Activated naive CD8-positive, alpha-beta T cell treated with anti-CD3 and anti-CD28 coated beads, Interleukin-2, amount 10 ng/mL, durations not matched to agents 7 days and 5 days (primary cell): ENCODE data around the gene B3GNT2. TPM values are rescaled to one million over a fixed set of nuclear protein-coding genes. Genes with fewer than 3 reads are reported as not detected.
"Not testable (repeated sequence)": the region's sequence is repeated elsewhere in the genome, so short reads cannot be mapped to it uniquely, and the experiment has no call there.

Experiments
- ATAC-seq: fragments of 150-1000 bp; cut with Tn5 transposase; one replicate; pipeline ENCODE4 v1.10.0; 2021; ENCODE audit warnings: low read depth, moderate library complexity
- POLR2A ChIA-PET: fragments of 350-600 bp; sonication (Branson Sonifier 250); formaldehyde crosslinking; loops from one replicate; lab custom pipeline; 2021; ENCODE audit warnings: antibody characterized with exemption; lab: Charles Lee
- DNase-seq: peaks from one replicate; pipeline ENCODE4 v3.0.0; 2021
- H3K27ac Mint-ChIP-seq: one replicate; pipeline ENCODE4 v1.8.0; 2022; ENCODE audit warnings: mild to moderate bottlenecking, mixed read lengths
- H3K27me3 Mint-ChIP-seq: one replicate; pipeline ENCODE4 v1.8.0; 2022; ENCODE audit warnings: mild to moderate bottlenecking, moderate library complexity, mixed read lengths
- H3K36me3 Mint-ChIP-seq: one replicate; pipeline ENCODE4 v1.8.0; 2021; ENCODE audit warnings: mild to moderate bottlenecking, mixed read lengths
- H3K4me1 Mint-ChIP-seq: one replicate; pipeline ENCODE4 v1.8.0; 2021; ENCODE audit warnings: mixed read lengths
- H3K4me3 Mint-ChIP-seq: one replicate; pipeline ENCODE4 v1.8.0; 2022; ENCODE audit warnings: mild to moderate bottlenecking, moderate library complexity, mixed read lengths
- H3K9me3 Mint-ChIP-seq: one replicate; pipeline ENCODE4 v1.8.0; 2021; ENCODE audit warnings: mixed read lengths
- total RNA-seq, 2 experiments: library from RNA; stranded (reverse); gene quantifications; one replicate each; pipeline ENCODE4 v1.2.3, GENCODE V29; 2021

The B3GNT2 gene, protein sequence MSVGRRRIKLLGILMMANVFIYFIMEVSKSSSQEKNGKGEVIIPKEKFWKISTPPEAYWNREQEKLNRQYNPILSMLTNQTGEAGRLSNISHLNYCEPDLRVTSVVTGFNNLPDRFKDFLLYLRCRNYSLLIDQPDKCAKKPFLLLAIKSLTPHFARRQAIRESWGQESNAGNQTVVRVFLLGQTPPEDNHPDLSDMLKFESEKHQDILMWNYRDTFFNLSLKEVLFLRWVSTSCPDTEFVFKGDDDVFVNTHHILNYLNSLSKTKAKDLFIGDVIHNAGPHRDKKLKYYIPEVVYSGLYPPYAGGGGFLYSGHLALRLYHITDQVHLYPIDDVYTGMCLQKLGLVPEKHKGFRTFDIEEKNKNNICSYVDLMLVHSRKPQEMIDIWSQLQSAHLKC
- total RNA-seq, result 10 to 100 TPM; 45.5 to 46.0 TPM

- POLR2A ChIA-PET, result interaction anchor here (0.8 to 2.0 kb wide), 14 partner anchors 11 to 1841 kb away, joined by 3 to 19 read pairs (median 4); no protein-coding TSS in a partner anchor
- ATAC-seq, result peak; percentile 62
- Mint-ChIP-seq H3K4me1 (peaks cover 36% of the 10 kb centered on the region), H3K27ac (peak within 1 kb of the TSS; percentile 95), H3K9me3 (no peaks in the 10 kb centered on the region), H3K36me3 (peaks cover 7% of the 10 kb centered on the region), H3K27me3 (no peaks in the 10 kb centered on the region), H3K4me3 (peak within 1 kb of the TSS; percentile 87)
- DNase-seq, result peak; percentile 92
Measured at GRCh38 chr2:62195421-62196277, at the start of gene B3GNT2. Gene B3GNT2, plus strand, starts transcription at chr2:62196115. Its CDS starts 26,106 bp downstream, at chr2:62222221.

GRCh38 chr2:62146790-62147189 is 49.1 kb upstream of the B3GNT2 start:
- POLR2A ChIA-PET, result interaction anchor here (0.6 kb wide), 1 partner anchor 104 kb away, joined by 4 read pairs; no protein-coding TSS in a partner anchor
- Mint-ChIP-seq H3K27ac (peak overlapping the region; percentile 63), H3K4me3 (peak overlapping the region; percentile 49), H3K36me3 (peaks cover 22% of the 10 kb centered on the region), H3K4me1 (peaks cover 34% of the 10 kb centered on the region)
- H3K27me3 Mint-ChIP-seq, ATAC-seq, H3K9me3 Mint-ChIP-seq: not testable (repeated sequence)
- peak; percentile 46 for DNase-seq

GRCh38 chr2:62147610-62148301 is 48.2 kb upstream of the B3GNT2 start:
- Mint-ChIP-seq H3K27me3 (no peaks in the 10 kb centered on the region), H3K36me3 (peaks cover 23% of the 10 kb centered on the region), H3K9me3 (peaks cover 4% of the 10 kb centered on the region), H3K27ac (peak overlapping the region; percentile 45), H3K4me3 (no peak overlapping the region), H3K4me1 (peaks cover 37% of the 10 kb centered on the region)
- DNase-seq (no peak), ATAC-seq (no peak)
- POLR2A ChIA-PET, result interaction anchor here (0.6 kb wide), 1 partner anchor 103 kb away, joined by 4 read pairs; no protein-coding TSS in a partner anchor

DNA sequence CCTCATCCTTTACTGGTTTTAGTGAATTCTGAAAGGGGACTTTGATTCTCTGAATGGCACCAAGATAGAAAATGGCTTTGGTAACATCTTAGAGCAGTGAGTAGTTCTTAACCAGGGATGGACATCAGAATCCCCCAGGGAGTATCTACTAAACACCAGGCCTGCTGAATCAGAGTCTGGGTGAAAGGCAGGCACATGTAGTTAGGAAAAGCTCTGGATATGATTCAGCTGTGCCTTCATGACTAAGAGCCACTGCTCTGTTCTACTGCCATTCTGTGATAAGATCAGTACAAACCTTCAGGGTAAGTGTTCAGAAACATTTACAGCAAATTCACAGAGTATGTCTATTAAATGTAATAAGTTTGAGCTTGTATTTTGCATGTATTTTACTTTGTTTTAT is 46.2 kb upstream of the B3GNT2 start:
- Mint-ChIP-seq H3K27ac (no peak overlapping the region), H3K36me3 (peaks cover 24% of the 10 kb centered on the region), H3K27me3 (no peaks in the 10 kb centered on the region), H3K9me3 (peaks cover 4% of the 10 kb centered on the region), H3K4me3 (no peak overlapping the region), H3K4me1 (peaks cover 30% of the 10 kb centered on the region)
- DNase-seq (no peak), ATAC-seq (no peak)
- POLR2A ChIA-PET, result no interaction called here

- ATAC-seq (no peak), DNase-seq (no peak)
- Mint-ChIP-seq H3K4me3 (no peak overlapping the region), H3K27ac (no peak overlapping the region), H3K4me1 (peaks cover 22% of the 10 kb centered on the region), H3K9me3 (peaks cover 6% of the 10 kb centered on the region), H3K36me3 (peaks cover 18% of the 10 kb centered on the region), H3K27me3 (no peaks in the 10 kb centered on the region)
- POLR2A ChIA-PET, result no interaction called here
Measured at GRCh38 chr2:62150597-62151305, 45.2 kb upstream of the B3GNT2 start.

GRCh38 chr2:62151306-62151638 is 44.6 kb upstream of the B3GNT2 start:
- POLR2A ChIA-PET, result no interaction called here
- ATAC-seq, result no peak
- H3K4me1 Mint-ChIP-seq, result peaks cover 22% of the 10 kb centered on the region

DNA sequence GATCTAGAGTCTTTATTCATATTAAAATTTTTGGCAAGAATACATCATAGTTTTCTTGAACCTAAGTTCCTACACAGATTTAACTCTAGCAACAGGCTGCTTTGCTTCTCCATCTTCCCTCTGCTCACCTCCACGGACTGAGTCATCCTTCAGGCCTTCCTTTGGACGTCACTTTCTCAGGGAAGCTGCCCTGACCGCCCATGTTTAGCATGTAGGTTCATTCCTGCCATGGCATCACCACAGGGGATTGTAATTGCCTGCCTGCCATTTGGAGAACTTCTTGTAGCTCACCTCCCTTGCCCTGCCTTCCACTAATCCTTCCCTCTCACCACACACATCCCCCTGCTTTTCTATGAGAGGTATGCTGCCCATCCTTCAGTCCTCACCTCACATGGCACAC is 43.9 kb upstream of the B3GNT2 start:
- Mint-ChIP-seq H3K27ac (peak overlapping the region; percentile 1), H3K36me3 (peaks cover 15% of the 10 kb centered on the region), H3K27me3 (no peaks in the 10 kb centered on the region), H3K9me3 (peaks cover 6% of the 10 kb centered on the region), H3K4me1 (peaks cover 18% of the 10 kb centered on the region), H3K4me3 (no peak overlapping the region)
- DNase-seq (no peak), ATAC-seq (no peak)
- POLR2A ChIA-PET, result no interaction called here

More at GRCh38 chr2:62151306-62151638, 44.6 kb upstream of the B3GNT2 start:
- Mint-ChIP-seq H3K4me3 (no peak overlapping the region), H3K27me3 (no peaks in the 10 kb centered on the region), H3K9me3 (peaks cover 6% of the 10 kb centered on the region), H3K36me3 (peaks cover 18% of the 10 kb centered on the region), H3K27ac (no peak overlapping the region)
- DNase-seq, result no peak

DNA sequence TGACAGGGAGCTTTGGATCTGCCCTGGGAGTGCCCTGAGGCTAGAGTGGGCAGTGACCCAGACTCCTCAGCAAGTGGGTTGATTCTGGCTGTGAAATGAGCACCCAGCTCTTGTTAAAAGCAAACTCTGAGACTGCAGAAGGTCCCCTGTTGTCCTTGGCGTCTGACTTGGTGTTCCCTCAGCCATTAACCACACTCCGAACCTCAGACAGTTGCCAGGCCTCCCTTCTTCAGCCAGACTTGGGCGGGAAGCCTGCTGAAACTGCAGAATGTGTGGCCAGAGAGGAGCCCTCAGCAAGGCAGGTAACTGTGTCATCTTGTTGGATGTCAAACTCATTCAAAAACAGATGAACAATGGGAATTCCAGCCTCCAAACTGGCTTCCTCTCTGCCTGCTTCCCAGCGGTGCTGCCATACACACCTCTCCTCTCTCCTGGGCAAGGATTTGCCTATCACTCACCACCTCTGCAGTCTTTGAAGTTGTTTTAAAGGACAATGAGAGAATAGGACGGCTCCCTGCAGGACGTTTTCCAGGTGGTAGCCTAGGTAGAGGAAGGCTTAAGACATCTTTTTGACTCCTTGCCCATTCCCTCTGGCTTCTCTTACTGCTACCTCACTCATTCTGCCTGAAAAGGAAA is 38.9 kb upstream of the B3GNT2 start:
- Mint-ChIP-seq H3K27me3 (no peaks in the 10 kb centered on the region), H3K4me3 (no peak overlapping the region), H3K9me3 (peaks cover 5% of the 10 kb centered on the region), H3K36me3 (peaks cover 4% of the 10 kb centered on the region), H3K4me1 (peaks cover 5% of the 10 kb centered on the region), H3K27ac (no peak overlapping the region)
- no peak for ATAC-seq
- POLR2A ChIA-PET, result interaction anchor here (0.5 kb wide), 1 partner anchor 259 kb away, joined by 3 read pairs; no protein-coding TSS in a partner anchor
- no peak for DNase-seq

GRCh38 chr2:62158444-62159121 is 37.3 kb upstream of the B3GNT2 start:
- Mint-ChIP-seq H3K4me1 (peaks cover 3% of the 10 kb centered on the region), H3K27ac (no peak overlapping the region), H3K4me3 (no peak overlapping the region), H3K27me3 (no peaks in the 10 kb centered on the region), H3K9me3 (peaks cover 5% of the 10 kb centered on the region), H3K36me3 (peaks cover 2% of the 10 kb centered on the region)
- ATAC-seq (no peak), DNase-seq (no peak)
- POLR2A ChIA-PET, result no interaction called here

- DNase-seq, H3K9me3 Mint-ChIP-seq, ATAC-seq, H3K4me1 Mint-ChIP-seq, POLR2A ChIA-PET, H3K36me3 Mint-ChIP-seq, H3K27me3 Mint-ChIP-seq, H3K27ac Mint-ChIP-seq, H3K4me3 Mint-ChIP-seq: not testable (repeated sequence)
Measured at GRCh38 chr2:62160691-62161090, 35.2 kb upstream of the B3GNT2 start.

GRCh38 chr2:62163106-62163831 is 32.6 kb upstream of the B3GNT2 start:
- no peaks in the 10 kb centered on the region for H3K36me3 Mint-ChIP-seq
- POLR2A ChIA-PET, result no interaction called here
- DNase-seq (no peak), ATAC-seq (no peak)
- peaks cover 3% of the 10 kb centered on the region for H3K4me1 Mint-ChIP-seq
- no peak overlapping the region for H3K27ac Mint-ChIP-seq
- H3K9me3 Mint-ChIP-seq, result no peaks in the 10 kb centered on the region
- peaks cover 6% of the 10 kb centered on the region for H3K27me3 Mint-ChIP-seq
- no peak overlapping the region for H3K4me3 Mint-ChIP-seq
